Neural cell (in vitro differentiated cells): ENCODE measurements around the gene DACH1. TPM values are rescaled to one million over a fixed set of nuclear protein-coding genes. Genes with fewer than 3 reads are reported as not detected.

Experiments used
- H2AFZ ChIP-seq: fragments of 200-600, 300-800 bp; sonication (generic), shearing (Covaris generic); 2 replicates; pipeline ENCODE4 v1.6.0; 2014; ENCODE audit warnings: low read depth, mild to moderate bottlenecking, antibody characterized with exemption, low read length, moderate library complexity
- H3F3A ChIP-seq: fragments of 200-600 bp; shearing (Covaris generic); 2 replicates; pipeline ENCODE4 v1.6.1; 2016; ENCODE audit warnings: mild to moderate bottlenecking, moderate library complexity, mixed read lengths, antibody characterized with exemption, low read length; ENCODE audit not compliant: insufficient read depth, poor library complexity, severe bottlenecking
- H3K27ac ChIP-seq: fragments of 200-600, 300-800 bp; sonication (generic), shearing (Covaris generic); 2 replicates; pipeline ENCODE4 v1.5.1; 2014; ENCODE audit warnings: mild to moderate bottlenecking, low read length, moderate library complexity
- H3K27me3 ChIP-seq: fragments of 300-800, 200-600 bp; sonication (generic), shearing (Covaris generic); 2 replicates; pipeline ENCODE4 v1.6.0; 2014; ENCODE audit warnings: mild to moderate bottlenecking, low read depth, low read length, moderate library complexity; ENCODE audit not compliant: insufficient read depth
- H3K36me3 ChIP-seq: fragments of 300-800, 200-600 bp; sonication (generic), shearing (Covaris generic); 2 replicates; pipeline ENCODE4 v1.5.1; 2014; ENCODE audit warnings: mild to moderate bottlenecking, antibody characterized with exemption, low read length, moderate library complexity; ENCODE audit not compliant: insufficient read depth
- H3K4me2 ChIP-seq: fragments of 300-800, 200-600 bp; sonication (generic), shearing (Covaris generic); 2 replicates; pipeline ENCODE4 v1.6.0; 2014; ENCODE audit warnings: mild to moderate bottlenecking, low read length
- H3K4me3 ChIP-seq: fragments of 300-800, 200-600 bp; sonication (generic), shearing (Covaris generic); 2 replicates; pipeline ENCODE4 v1.5.1; 2014; ENCODE audit warnings: mild to moderate bottlenecking, low read length, moderate library complexity
- H3K79me2 ChIP-seq: fragments of 200-600 bp; shearing (Covaris generic); replicated peaks from 2 replicates; pipeline ENCODE4 v1.6.0; 2014; ENCODE audit warnings: mild to moderate bottlenecking, low read length, moderate library complexity; ENCODE audit not compliant: insufficient read depth
- H3K9ac ChIP-seq: fragments of 300-800, 200-600 bp; sonication (generic), shearing (Covaris generic); 2 replicates; pipeline ENCODE4 v1.6.1; 2016; ENCODE audit warnings: mild to moderate bottlenecking, low read length, mixed read lengths
- H3K9me2 ChIP-seq: fragments of 200-600 bp; shearing (Covaris generic); 2 replicates; pipeline ENCODE4 v1.6.1; 2016; ENCODE audit warnings: mild to moderate bottlenecking, low read length, mixed read lengths; ENCODE audit not compliant: insufficient read depth
- H3K9me3 ChIP-seq: fragments of 200-600, 300-800 bp; sonication (generic), shearing (Covaris generic); 2 replicates; pipeline ENCODE4 v1.6.1; 2016; ENCODE audit warnings: mild to moderate bottlenecking, mixed run types, low read length, moderate library complexity, mixed read lengths
- H4K20me1 ChIP-seq: fragments of 200-600 bp; shearing (Covaris generic); 2 replicates; pipeline ENCODE4 v1.6.1; 2016; ENCODE audit warnings: mild to moderate bottlenecking, mixed run types; ENCODE audit not compliant: insufficient read depth
- EP300 ChIP-seq: fragments of 450-650 bp; conservative IDR thresholded peaks from 2 replicates; pipeline ENCODE4 v1.6.1; 2014; ENCODE audit warnings: antibody characterized with exemption, mild to moderate bottlenecking, moderate library complexity; ENCODE audit not compliant: poor library complexity, severe bottlenecking
- EZH2 ChIP-seq: fragments of 200-600, 300-800 bp; shearing (Covaris generic), sonication (generic); IDR thresholded peaks from 2 replicates; pipeline ENCODE4 v1.6.1; 2014; ENCODE audit warnings: antibody characterized with exemption, low read length, borderline replicate concordance, mild to moderate bottlenecking; ENCODE audit not compliant: insufficient read depth, poor library complexity, severe bottlenecking
- MXI1 ChIP-seq: fragments of 450-650 bp; conservative IDR thresholded peaks from 2 replicates; pipeline ENCODE4 v1.6.1; 2014; ENCODE audit warnings: antibody characterized with exemption, mild to moderate bottlenecking; ENCODE audit not compliant: poor library complexity, severe bottlenecking
- POLR2AphosphoS5 ChIP-seq: IDR thresholded peaks from 2 replicates; pipeline ENCODE4 v1.6.1; 2012
- RAD21 ChIP-seq: fragments of 450-650 bp; conservative IDR thresholded peaks from 2 replicates; pipeline ENCODE4 v1.6.1; 2014; ENCODE audit warnings: antibody characterized with exemption, mild to moderate bottlenecking, moderate library complexity
- SMC3 ChIP-seq: fragments of 450-650 bp; conservative IDR thresholded peaks from 2 replicates; pipeline ENCODE4 v1.6.1; 2014; ENCODE audit warnings: antibody characterized with exemption, mild to moderate bottlenecking, moderate library complexity; ENCODE audit not compliant: poor library complexity
- TAF1 ChIP-seq: IDR thresholded peaks from 2 replicates; pipeline ENCODE4 v1.6.1; 2012; ENCODE audit warnings: low read depth
- polyA plus RNA-seq: library from polyadenylated mRNA; depleted of rRNA; stranded (reverse); fragments of >200 nt; gene quantifications from 2 replicates; pipeline ENCODE4 v1.2.3, GENCODE V29; 2014
- TF ChIP-seq, protein P1 (sequence below): fragments of 450-650 bp; IDR thresholded peaks from 2 replicates; pipeline ENCODE4 v1.5.1; 2014; ENCODE audit warnings: antibody characterized with exemption, mild to moderate bottlenecking, moderate library complexity; ENCODE audit not compliant: poor library complexity, severe bottlenecking
- TF ChIP-seq, protein P2 (sequence below): IDR thresholded peaks from 2 replicates; pipeline ENCODE4 v1.6.1; 2012; ENCODE audit warnings: borderline replicate concordance

Gene DACH1
- polyA plus RNA-seq, 1 donor from 2014 or later: 20.0 TPM

DNA sequence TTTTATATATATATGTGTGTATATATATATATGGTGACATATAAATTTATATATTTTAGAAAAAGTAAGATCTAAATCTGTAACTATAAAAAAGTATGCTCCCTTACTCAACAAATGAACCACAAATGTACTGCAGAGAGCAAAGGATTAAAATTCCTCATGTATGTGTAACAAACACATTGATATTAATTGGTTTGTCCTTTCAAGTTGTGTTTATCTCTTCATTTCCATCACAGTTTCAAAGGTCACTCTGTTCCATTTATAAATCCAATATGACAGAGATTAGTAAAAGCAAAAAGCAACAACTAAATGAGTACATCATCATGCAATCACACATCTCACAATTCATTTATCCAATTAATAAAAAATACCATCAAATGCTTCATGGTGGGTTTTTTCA, 247.9 kb downstream of the DACH1 start:
- Histone ChIP-seq H3F3A (no peaks in the 10 kb centered on the region), H3K9me2 (no peaks in the 10 kb centered on the region), H3K79me2 (no peaks in the 10 kb centered on the region), H2AFZ (no peak overlapping the region), H3K4me3 (no peak overlapping the region), H3K36me3 (no peaks in the 10 kb centered on the region), H3K9ac (no peak overlapping the region), H3K4me2 (no peak overlapping the region), H3K9me3 (no peaks in the 10 kb centered on the region), H4K20me1 (no peaks in the 10 kb centered on the region), H3K27me3 (no peaks in the 10 kb centered on the region), H3K27ac (no peak overlapping the region)
- TF ChIP-seq EP300 (no peak), EZH2 (no peak), POLR2AphosphoS5 (no peak), MXI1 (no peak), SMC3 (no peak), TAF1 (no peak), RAD21 (no peak)
- TF ChIP-seq, protein P1, sequence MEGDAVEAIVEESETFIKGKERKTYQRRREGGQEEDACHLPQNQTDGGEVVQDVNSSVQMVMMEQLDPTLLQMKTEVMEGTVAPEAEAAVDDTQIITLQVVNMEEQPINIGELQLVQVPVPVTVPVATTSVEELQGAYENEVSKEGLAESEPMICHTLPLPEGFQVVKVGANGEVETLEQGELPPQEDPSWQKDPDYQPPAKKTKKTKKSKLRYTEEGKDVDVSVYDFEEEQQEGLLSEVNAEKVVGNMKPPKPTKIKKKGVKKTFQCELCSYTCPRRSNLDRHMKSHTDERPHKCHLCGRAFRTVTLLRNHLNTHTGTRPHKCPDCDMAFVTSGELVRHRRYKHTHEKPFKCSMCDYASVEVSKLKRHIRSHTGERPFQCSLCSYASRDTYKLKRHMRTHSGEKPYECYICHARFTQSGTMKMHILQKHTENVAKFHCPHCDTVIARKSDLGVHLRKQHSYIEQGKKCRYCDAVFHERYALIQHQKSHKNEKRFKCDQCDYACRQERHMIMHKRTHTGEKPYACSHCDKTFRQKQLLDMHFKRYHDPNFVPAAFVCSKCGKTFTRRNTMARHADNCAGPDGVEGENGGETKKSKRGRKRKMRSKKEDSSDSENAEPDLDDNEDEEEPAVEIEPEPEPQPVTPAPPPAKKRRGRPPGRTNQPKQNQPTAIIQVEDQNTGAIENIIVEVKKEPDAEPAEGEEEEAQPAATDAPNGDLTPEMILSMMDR: no peak
- TF ChIP-seq, protein P2, sequence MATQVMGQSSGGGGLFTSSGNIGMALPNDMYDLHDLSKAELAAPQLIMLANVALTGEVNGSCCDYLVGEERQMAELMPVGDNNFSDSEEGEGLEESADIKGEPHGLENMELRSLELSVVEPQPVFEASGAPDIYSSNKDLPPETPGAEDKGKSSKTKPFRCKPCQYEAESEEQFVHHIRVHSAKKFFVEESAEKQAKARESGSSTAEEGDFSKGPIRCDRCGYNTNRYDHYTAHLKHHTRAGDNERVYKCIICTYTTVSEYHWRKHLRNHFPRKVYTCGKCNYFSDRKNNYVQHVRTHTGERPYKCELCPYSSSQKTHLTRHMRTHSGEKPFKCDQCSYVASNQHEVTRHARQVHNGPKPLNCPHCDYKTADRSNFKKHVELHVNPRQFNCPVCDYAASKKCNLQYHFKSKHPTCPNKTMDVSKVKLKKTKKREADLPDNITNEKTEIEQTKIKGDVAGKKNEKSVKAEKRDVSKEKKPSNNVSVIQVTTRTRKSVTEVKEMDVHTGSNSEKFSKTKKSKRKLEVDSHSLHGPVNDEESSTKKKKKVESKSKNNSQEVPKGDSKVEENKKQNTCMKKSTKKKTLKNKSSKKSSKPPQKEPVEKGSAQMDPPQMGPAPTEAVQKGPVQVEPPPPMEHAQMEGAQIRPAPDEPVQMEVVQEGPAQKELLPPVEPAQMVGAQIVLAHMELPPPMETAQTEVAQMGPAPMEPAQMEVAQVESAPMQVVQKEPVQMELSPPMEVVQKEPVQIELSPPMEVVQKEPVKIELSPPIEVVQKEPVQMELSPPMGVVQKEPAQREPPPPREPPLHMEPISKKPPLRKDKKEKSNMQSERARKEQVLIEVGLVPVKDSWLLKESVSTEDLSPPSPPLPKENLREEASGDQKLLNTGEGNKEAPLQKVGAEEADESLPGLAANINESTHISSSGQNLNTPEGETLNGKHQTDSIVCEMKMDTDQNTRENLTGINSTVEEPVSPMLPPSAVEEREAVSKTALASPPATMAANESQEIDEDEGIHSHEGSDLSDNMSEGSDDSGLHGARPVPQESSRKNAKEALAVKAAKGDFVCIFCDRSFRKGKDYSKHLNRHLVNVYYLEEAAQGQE: no peak

DNA sequence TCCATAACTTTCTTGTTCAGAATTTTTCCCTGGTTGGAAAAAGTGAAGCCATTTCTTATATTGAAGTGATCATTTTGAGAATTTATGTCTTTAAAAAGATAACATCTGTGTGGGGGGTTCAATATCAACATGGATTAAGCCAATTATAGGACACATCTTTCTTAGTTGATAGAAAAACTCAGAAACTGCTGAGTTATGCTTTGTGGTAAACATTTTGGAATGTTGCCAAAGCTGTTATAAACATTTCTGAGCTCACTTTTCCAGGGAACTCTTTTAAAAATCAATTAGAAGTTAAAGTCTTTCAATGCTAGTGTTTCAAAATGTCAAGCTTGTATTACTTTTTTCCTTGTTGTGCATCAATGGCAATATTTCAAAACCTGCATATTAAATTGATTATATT, 248.8 kb downstream of the DACH1 start:
- Histone ChIP-seq H3K27ac (no peak overlapping the region), H3K27me3 (no peaks in the 10 kb centered on the region), H3K9ac (no peak overlapping the region), H3K79me2 (no peaks in the 10 kb centered on the region), H3K9me2 (no peaks in the 10 kb centered on the region), H3F3A (no peaks in the 10 kb centered on the region), H3K4me3 (no peak overlapping the region), H2AFZ (no peak overlapping the region), H3K36me3 (no peaks in the 10 kb centered on the region), H3K4me2 (no peak overlapping the region), H3K9me3 (no peaks in the 10 kb centered on the region), H4K20me1 (no peaks in the 10 kb centered on the region)
- TF ChIP-seq RAD21: no peak
- no peak for TF ChIP-seq POLR2AphosphoS5
- TF ChIP-seq SMC3: no peak
- no peak for TF ChIP-seq EZH2
- TF ChIP-seq, protein P2: no peak
- TF ChIP-seq EP300: no peak
- TF ChIP-seq TAF1: no peak
- TF ChIP-seq, protein P1: no peak
- no peak for TF ChIP-seq MXI1
